ENCODE measurements around the gene ELOVL5.

GRCh38 chr6:53359843-53360092, 11.0 kb upstream of the ELOVL5 start:
- TF ChIP-seq POLR2AphosphoS5 (IDR thresholded peaks at IDR 0.05; ENCODE audit: low read depth, low read length), result no peak
- TF ChIP-seq, protein P1, sequence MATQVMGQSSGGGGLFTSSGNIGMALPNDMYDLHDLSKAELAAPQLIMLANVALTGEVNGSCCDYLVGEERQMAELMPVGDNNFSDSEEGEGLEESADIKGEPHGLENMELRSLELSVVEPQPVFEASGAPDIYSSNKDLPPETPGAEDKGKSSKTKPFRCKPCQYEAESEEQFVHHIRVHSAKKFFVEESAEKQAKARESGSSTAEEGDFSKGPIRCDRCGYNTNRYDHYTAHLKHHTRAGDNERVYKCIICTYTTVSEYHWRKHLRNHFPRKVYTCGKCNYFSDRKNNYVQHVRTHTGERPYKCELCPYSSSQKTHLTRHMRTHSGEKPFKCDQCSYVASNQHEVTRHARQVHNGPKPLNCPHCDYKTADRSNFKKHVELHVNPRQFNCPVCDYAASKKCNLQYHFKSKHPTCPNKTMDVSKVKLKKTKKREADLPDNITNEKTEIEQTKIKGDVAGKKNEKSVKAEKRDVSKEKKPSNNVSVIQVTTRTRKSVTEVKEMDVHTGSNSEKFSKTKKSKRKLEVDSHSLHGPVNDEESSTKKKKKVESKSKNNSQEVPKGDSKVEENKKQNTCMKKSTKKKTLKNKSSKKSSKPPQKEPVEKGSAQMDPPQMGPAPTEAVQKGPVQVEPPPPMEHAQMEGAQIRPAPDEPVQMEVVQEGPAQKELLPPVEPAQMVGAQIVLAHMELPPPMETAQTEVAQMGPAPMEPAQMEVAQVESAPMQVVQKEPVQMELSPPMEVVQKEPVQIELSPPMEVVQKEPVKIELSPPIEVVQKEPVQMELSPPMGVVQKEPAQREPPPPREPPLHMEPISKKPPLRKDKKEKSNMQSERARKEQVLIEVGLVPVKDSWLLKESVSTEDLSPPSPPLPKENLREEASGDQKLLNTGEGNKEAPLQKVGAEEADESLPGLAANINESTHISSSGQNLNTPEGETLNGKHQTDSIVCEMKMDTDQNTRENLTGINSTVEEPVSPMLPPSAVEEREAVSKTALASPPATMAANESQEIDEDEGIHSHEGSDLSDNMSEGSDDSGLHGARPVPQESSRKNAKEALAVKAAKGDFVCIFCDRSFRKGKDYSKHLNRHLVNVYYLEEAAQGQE (IDR thresholded peaks at IDR 0.05; ENCODE audit: insufficient read depth in 1 of 2, low read depth in 2 of 2, low read length in 2 of 2), result no peak
- TF ChIP-seq SIN3A (IDR thresholded peaks at IDR 0.05; ENCODE audit: borderline replicate concordance, insufficient read depth, low read length), result no peak
